ENCODE measurements around the gene DLGAP4. TPM values are rescaled to one million over a fixed set of nuclear protein-coding genes. Genes with fewer than 3 reads are reported as not detected.

DLGAP4 gene
- total and polyA plus RNA-seq, 2 of the 13 experiments (the other 11 are each of a cell fraction or from before 2014, with no cell fraction given), result 15.2 to 26.7 TPM

DNA sequence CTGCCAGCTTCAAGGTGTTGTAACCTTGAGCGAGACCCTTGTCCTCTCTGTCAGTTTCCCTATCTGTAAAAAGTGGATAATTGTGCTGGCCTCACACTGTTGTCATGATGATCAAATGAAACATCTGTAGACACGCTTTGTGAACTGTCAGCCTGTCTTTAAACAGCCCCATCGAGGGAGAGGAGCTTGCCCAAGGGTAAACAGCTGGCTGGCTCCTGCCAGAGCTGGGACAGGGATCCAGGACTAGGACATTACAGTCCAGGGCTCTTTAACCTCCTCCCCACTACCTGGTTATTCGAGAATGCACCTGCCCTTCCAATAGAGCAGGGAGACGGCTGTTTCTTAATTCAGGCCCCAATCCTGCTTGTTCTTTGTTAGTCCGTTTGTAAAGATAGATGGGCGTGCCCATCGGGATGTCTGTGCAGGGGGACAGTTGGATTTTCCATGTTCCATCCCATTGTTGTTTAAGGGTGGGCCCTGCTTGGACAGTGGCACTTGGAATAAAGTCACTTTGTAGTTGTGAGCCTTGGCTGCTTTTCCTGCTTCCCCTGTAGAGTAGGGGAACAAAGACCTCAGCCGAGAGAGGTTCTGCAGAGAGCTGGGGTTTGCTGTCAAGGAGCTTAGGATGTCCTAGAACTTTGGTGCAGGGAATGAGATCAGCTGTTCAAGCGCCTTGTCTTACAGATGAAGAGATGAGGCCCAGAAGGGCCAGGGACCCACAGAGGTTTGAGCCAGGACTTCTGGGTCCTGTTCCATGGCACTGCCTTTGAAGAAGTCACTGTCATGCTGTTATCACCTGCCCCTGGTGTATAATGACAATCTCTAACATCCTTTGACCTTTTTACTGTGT lies 157.3 kb downstream of the DLGAP4 start (continued):
- no peak for TF ChIP-seq HNRNPH1 (optimal IDR thresholded peaks at IDR 0.05; ENCODE audit: low read depth, low read length)
- TF ChIP-seq SUZ12 (IDR thresholded peaks at IDR 0.05; ENCODE audit: low read depth, low read length), result no peak
- no peak for TF ChIP-seq ZNF564 (CRISPR knock-in tag; IDR thresholded peaks at IDR 0.05)
- TF ChIP-seq NPAS2 (CRISPR knock-in tag; IDR thresholded peaks at IDR 0.05; ENCODE audit: borderline replicate concordance), result no peak
- TF ChIP-seq ZNF318 (CRISPR knock-in tag; IDR thresholded peaks at IDR 0.05), result 0 out of 2 replicates have a peak, but pooled peaks have one; percentile 67
- 0 out of 2 replicates have a peak, but pooled peaks have one; percentile 10 for TF ChIP-seq HIC2 (CRISPR knock-in tag; IDR thresholded peaks at IDR 0.05; ENCODE audit: low read depth)
- TF ChIP-seq KDM3A (CRISPR knock-in tag; IDR thresholded peaks at IDR 0.05; ENCODE audit: low read depth), result no peak
- TF ChIP-seq ARID4A (CRISPR knock-in tag; IDR thresholded peaks at IDR 0.05; ENCODE audit: borderline replicate concordance), result no peak
- TF ChIP-seq, protein P1, sequence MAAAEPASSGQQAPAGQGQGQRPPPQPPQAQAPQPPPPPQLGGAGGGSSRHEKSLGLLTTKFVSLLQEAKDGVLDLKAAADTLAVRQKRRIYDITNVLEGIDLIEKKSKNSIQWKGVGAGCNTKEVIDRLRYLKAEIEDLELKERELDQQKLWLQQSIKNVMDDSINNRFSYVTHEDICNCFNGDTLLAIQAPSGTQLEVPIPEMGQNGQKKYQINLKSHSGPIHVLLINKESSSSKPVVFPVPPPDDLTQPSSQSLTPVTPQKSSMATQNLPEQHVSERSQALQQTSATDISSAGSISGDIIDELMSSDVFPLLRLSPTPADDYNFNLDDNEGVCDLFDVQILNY (CRISPR knock-in tag; conservative IDR thresholded peaks at IDR 0.05), result no peak
- TF ChIP-seq NRL (CRISPR knock-in tag; IDR thresholded peaks at IDR 0.05; ENCODE audit: borderline replicate concordance), result no peak
- no peak for TF ChIP-seq ZNF3 (CRISPR knock-in tag; IDR thresholded peaks at IDR 0.05)
- no peak for TF ChIP-seq ZNF580 (CRISPR knock-in tag; IDR thresholded peaks at IDR 0.05; ENCODE audit: borderline replicate concordance, low read depth)

Data from HepG2 (cell line).